Raji (cell line): ENCODE data around the gene IFIT2.

Experiments
- POLR2A ChIP-seq: IDR thresholded peaks from 2 replicates; pipeline ENCODE4 v1.6.1; 2011; ENCODE audit warnings: low read depth, low read length, control low read depth; ENCODE audit not compliant: insufficient read depth

Gene IFIT2

GRCh38 chr10:89273680-89274079 is 28.2 kb upstream of the IFIT2 start:
- no peak for TF ChIP-seq POLR2A

DNA sequence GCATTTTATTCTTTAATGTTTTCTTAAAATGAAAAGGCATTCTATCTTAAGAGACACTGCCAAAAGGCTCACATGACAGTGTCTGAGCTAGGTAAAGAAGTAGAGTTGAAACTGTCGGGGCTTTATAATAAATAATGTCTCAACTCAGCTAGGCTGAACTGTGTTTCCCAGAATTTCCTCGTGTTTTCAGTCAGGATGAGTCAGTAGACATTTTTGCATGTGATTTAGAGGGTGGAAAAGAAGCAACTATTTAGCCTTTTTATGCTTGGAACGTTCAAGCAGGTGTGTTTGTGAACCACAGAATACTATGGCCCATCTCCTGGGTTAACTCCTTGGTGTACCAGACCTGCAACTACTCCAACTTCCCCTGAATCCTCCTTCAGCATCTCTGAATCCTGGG is 26.9 kb upstream of the IFIT2 start:
- TF ChIP-seq POLR2A: no peak

- TF ChIP-seq POLR2A: no peak
Measured at GRCh38 chr10:89275383-89275782, 26.5 kb upstream of the IFIT2 start.

- no peak for TF ChIP-seq POLR2A
Measured at GRCh38 chr10:89278034-89278535, 23.8 kb upstream of the IFIT2 start.

DNA sequence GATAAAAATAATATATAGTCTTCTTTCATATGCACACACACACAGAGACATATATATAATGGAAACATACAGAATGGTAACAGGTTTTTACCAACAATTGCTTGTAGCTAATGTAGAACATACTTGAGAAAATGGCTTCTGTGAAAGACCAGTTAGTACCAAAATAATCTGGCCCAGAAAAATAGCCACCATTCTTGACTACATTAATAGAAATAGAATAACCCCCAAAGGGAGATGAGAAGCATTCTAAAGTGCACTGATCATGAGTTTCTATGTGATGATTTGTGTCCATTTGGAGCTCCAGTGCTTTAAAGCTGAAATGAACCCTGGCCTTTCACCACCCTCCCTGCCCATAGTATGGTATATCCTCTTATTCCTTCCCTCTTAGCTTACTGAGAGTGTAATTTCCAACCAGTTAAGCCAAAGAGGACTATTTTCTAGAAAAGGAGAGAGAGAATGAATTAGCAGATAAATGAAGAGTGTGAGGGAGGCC is 22.9 kb upstream of the IFIT2 start:
- no peak for TF ChIP-seq POLR2A

DNA sequence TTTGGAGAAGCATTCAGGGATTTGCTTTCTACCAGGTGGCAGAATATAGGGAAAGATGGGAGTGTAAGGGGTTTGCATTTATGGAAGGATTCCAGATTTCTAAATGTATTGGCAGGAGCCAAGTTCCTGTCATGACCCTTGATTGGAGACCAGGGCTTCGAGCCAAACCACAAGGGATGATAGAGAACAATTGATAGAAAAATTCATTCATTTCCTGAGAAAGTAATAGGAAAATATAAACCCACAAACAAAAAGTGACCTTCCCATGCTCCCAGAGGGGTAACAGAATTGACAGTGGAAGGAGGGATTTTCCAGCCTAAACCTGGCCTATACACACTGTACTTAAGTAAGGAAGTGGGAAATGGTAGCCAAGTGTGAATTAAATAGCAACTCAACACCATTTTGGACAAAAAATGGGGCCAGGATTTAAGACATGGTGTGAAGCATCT is 22.4 kb upstream of the IFIT2 start:
- TF ChIP-seq POLR2A: no peak

- no peak for TF ChIP-seq POLR2A
Measured at GRCh38 chr10:89280508-89280907, 21.3 kb upstream of the IFIT2 start.

DNA sequence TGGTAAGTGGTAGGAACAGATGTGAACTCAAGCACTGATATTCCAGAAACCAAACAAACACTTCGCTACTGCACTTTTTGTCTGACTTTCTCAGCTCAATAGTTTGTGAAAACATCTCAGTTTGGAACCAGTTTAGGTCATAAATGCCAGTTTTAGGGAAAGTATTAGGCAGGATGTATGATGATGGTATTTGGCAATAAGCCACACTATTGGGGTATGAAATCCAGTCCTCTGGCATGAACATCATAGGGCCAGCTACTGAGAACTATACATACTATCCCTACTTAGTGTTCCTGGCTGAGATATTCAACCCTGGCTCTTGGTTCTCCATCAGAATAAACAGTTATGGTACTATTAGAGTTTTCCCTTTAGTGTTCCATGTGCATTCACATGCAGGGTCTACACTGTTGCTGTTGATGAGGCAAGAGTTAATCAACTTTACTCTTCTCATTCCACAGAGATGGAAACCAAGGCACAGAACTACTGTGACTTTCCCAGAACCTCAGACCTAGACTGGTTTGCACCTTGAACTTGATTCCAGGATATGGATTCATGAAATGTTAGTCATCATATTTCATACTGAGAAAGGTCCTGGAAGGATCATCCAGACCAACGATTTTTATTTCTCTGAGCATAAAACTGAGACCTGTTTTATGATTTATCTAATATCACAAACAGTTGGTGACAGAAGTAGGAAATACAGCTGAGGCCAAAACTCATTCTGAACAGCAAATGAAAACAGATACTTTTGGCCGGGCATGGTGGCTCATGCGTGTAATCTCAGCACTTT is 20.0 kb upstream of the IFIT2 start:
- TF ChIP-seq POLR2A: no peak

DNA sequence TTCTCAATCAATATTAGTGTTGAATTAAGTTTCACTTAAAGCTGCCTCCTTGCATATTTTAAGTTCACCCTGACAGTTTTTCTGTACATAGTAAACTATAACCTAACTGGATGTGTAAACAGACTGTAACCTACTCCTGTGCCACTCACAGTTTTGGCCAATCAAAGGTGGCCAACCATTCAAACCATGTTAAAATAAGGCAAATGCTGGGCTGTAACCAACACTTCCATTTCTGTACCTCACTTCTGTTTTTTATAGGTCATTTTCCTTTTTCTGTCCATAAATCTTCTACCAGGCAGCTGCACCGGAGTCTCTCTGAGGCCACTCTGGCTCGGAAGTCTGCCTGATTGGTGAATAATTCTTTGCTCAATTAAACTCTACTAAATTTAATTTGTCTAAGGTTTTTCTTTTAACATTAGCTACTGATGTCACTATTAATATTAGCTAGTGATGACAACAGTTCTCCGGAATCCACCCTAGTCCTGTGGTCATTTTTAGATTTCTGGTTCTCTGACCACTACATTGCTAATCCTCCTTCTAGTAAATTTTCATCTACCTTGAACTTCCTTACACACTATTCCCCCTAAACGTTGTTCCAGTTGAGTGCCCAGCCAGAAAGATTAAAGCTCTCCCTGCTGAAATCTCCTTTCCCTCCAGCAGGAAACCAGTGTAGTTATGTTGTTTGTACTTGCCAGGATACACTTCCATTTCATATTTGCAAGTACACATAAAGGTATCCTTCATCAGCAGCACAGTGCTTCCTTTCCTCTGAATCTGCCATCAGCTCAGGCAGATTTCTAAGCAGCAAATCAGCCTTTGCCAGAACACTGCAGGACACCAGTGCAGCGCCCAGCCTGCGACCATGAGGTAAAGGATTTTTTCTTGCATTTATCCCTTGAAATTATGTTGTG is 18.6 kb upstream of the IFIT2 start:
- no peak for TF ChIP-seq POLR2A

DNA sequence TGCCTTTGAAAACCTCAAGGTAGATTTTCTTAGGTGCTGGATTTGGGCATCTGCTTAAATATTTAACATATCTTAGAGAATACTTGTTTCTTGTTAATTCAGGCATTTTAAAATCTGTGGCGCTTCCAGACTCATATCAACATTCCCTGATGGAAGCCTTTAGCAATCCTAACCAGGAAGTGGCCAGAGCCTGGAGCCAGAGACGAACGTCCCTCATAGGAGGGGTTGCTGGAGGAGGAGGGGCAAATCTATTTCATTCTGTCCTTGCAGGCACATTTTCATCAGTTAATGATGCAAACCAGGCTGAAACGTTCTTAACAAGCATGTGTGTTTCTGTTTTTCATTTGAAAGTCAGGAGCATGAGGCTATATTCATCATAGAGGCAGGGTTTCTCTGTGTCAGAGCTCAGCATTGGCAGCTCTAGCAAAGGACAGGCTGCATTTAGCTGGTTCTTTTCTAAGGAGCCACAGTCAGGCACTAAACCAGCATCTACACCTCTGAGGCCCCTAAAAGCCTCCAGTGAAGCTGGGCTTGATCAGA is 17.8 kb upstream of the IFIT2 start:
- TF ChIP-seq POLR2A: no peak

- TF ChIP-seq POLR2A: no peak
Measured at GRCh38 chr10:89294721-89295239, 7.1 kb upstream of the IFIT2 start.

- no peak for TF ChIP-seq POLR2A
Measured at GRCh38 chr10:89295597-89295996, 6.2 kb upstream of the IFIT2 start.

DNA sequence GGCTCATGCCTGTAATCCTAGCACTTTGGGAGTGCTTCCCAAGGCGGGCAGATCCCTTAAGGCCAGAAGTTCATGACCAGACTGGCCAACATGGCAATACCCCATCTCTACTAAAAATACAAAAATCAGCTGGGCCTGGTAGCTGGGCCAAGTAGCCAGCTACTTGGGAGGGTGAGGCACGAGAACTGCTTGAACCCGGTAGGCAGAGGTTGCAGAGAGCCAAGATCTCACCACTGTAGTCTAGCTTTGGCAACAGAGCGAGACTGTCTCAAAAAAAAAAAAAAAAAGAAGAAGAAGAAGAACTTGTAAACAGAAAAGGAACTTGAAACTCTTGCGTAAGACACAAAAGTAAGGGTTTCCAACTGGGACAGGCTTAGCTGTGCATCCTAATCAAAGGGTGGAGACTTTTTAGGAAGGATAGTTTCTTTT is 5.6 kb upstream of the IFIT2 start:
- no peak for TF ChIP-seq POLR2A

DNA sequence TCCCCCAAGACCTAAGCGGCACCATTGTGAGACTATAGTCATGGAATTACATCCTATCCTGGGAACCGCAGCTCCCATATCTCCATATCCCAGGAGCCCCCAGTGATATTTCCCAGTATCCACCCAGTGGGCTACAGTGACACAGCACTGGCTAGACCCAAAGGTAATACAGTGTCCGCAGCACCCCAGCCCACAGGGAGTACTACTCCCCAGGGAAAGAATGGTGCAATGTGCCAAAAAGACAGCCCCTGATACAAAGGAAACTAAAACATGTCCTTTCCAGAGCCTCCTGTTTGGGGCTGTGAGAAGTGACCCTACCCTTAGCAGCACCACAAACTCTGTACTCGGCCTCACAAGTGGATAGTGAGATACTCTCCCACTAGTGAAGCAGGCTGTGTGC is 4.5 kb upstream of the IFIT2 start:
- no peak for TF ChIP-seq POLR2A

DNA sequence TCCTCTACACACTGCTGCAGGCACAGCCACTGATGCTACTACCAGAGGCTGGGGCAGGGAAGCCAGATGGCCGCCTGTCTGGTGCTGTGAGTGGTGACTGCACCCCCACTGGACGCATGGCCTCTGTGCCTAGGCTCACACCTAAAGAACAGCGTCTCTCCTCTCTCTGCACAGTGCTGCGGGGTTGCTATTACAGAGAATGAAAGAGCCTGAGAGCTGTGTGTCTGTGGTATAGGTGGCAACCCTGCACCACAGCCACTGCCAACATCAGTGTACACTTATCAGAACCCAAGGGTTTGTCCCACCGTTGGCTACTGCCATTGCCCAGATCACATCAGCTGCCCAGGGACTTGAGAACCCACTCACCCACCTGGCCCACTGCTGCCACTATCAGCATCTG is 4.1 kb upstream of the IFIT2 start:
- TF ChIP-seq POLR2A: no peak
